IMR-90 (cell line): Measurements from ENCODE around the gene MRPS24. TPM values are rescaled to one million over a fixed set of nuclear protein-coding genes. Genes with fewer than 3 reads are reported as not detected.
"Not testable (repeated sequence)": the region's sequence is repeated elsewhere in the genome, so short reads cannot be mapped to it uniquely, and the experiment has no call there.

Experiments
- ATAC-seq: fragments of 200-7000 bp; cut with Tn5 transposase; 2 replicates; pipeline ENCODE4 v1.9.1; 2020; ENCODE audit warnings: low read depth, mild to moderate bottlenecking, moderate library complexity
- BruUV-seq: library from RNA; stranded (reverse); fragments of 400-500 nt; replicated peaks from 2 replicates; lab custom pipeline; 2021; lab: Mats Ljungman, UMichigan
- CTCF ChIA-PET: fragments of 300-600 bp; formaldehyde crosslinking; extraction: SDS; loops from one replicate; lab custom pipeline; 2021; ENCODE audit warnings: antibody characterized with exemption; lab: Yijun Ruan, JAX
- POLR2A ChIA-PET: fragments of 300-600 bp; sonication (Branson Sonifier 250); formaldehyde crosslinking; loops from one replicate; lab custom pipeline; 2022; ENCODE audit warnings: antibody characterized with exemption; ENCODE audit not compliant: unreplicated experiment; lab: Charles Lee
- DNase-seq: peaks from one replicate; pipeline ENCODE4 v3.0.0; 2013
- H2AFZ ChIP-seq: replicated peaks from 2 replicates; pipeline ENCODE3; 2013; ENCODE audit warnings: low read length, mild to moderate bottlenecking; ENCODE audit not compliant: poor library complexity
- H2AK5ac ChIP-seq: 2 replicates; pipeline ENCODE4 v1.6.1; 2013; ENCODE audit warnings: low read depth, low read length, inconsistent platforms
- H2AK9ac ChIP-seq: replicated peaks from 2 replicates; pipeline ENCODE3; 2013; ENCODE audit warnings: mild to moderate bottlenecking, low read depth, low read length, moderate library complexity; ENCODE audit not compliant: poor library complexity
- H2BK120ac ChIP-seq: 2 replicates; pipeline ENCODE4 v1.6.1; 2013; ENCODE audit warnings: low read depth, low read length, inconsistent platforms
- H2BK15ac ChIP-seq: 3 replicates; pipeline ENCODE4 v1.6.1; 2013; ENCODE audit warnings: low read depth, low read length, inconsistent platforms
- H2BK20ac ChIP-seq: 2 replicates; pipeline ENCODE4 v1.6.1; 2013; ENCODE audit warnings: low read depth, mild to moderate bottlenecking, inconsistent platforms, low read length, moderate library complexity
- H2BK5ac ChIP-seq: 2 replicates; pipeline ENCODE4 v1.6.1; 2013; ENCODE audit warnings: mild to moderate bottlenecking, low read depth, low read length, inconsistent platforms; ENCODE audit not compliant: poor library complexity, severe bottlenecking
- H3K14ac ChIP-seq: replicated peaks from 2 replicates; pipeline ENCODE4 v1.6.1; 2013; ENCODE audit warnings: low read depth, low read length, inconsistent platforms
- H3K18ac ChIP-seq: 2 replicates; pipeline ENCODE4 v1.6.1; 2013; ENCODE audit warnings: low read depth, low read length, control low read depth
- H3K23ac ChIP-seq: 2 replicates; pipeline ENCODE4 v1.6.1; 2013; ENCODE audit warnings: low read depth, low read length, inconsistent platforms
- H3K27ac ChIP-seq: 2 replicates; pipeline ENCODE4 v1.5.1; 2013; ENCODE audit warnings: mild to moderate bottlenecking, control low read depth, low read length; ENCODE audit not compliant: insufficient read depth
- H3K27me3 ChIP-seq: 2 replicates; pipeline ENCODE4 v1.6.1; 2013; ENCODE audit warnings: low read length; ENCODE audit not compliant: control insufficient read depth, insufficient read depth
- H3K36me3 ChIP-seq: 2 replicates; pipeline ENCODE4 v1.6.1; 2013; ENCODE audit warnings: low read length, mixed read lengths; ENCODE audit not compliant: control insufficient read depth, insufficient read depth
- H3K4ac ChIP-seq: 2 replicates; pipeline ENCODE4 v1.6.1; 2013; ENCODE audit warnings: low read depth, low read length, inconsistent platforms
- H3K4me1 ChIP-seq: 2 replicates; pipeline ENCODE4 v1.6.1; 2013; ENCODE audit warnings: low read length, mixed read lengths; ENCODE audit not compliant: control insufficient read depth, insufficient read depth
- H3K4me2 ChIP-seq: 2 replicates; pipeline ENCODE4 v1.6.1; 2013; ENCODE audit warnings: low read depth, mild to moderate bottlenecking, control low read depth, low read length, moderate library complexity
- H3K4me3 ChIP-seq: 2 replicates; pipeline ENCODE4 v1.5.1; 2013; ENCODE audit warnings: low read depth, mild to moderate bottlenecking, control low read depth, low read length, moderate library complexity; ENCODE audit not compliant: insufficient read depth
- H3K56ac ChIP-seq: 2 replicates; pipeline ENCODE4 v1.6.1; 2013; ENCODE audit warnings: low read length, inconsistent platforms; ENCODE audit not compliant: insufficient read depth; ENCODE audit errors: extremely low read depth
- H3K79me1 ChIP-seq, 2 experiments: 2 replicates each; pipeline ENCODE4 v1.6.1; 2013; ENCODE audit warnings: low read length in 2 of 2, inconsistent platforms in 1 of 2, low read depth in 1 of 2
- H3K9ac ChIP-seq: 2 replicates; pipeline ENCODE4 v1.6.1; 2013; ENCODE audit warnings: low read depth, low read length, control low read depth
- H3K9me1 ChIP-seq: 2 replicates; pipeline ENCODE4 v1.6.1; 2013; ENCODE audit warnings: low read length, inconsistent platforms; ENCODE audit not compliant: insufficient read depth
- H3K9me3 ChIP-seq: 2 replicates; pipeline ENCODE4 v1.6.1; 2013; ENCODE audit warnings: low read length; ENCODE audit not compliant: control insufficient read depth, insufficient read depth
- H4K20me1 ChIP-seq: 2 replicates; pipeline ENCODE4 v1.6.1; 2013; ENCODE audit warnings: low read length, inconsistent platforms; ENCODE audit not compliant: insufficient read depth
- H4K5ac ChIP-seq: 2 replicates; pipeline ENCODE4 v1.6.1; 2013; ENCODE audit warnings: mild to moderate bottlenecking, low read depth, low read length, control low read depth
- H4K8ac ChIP-seq, 2 experiments: 2 replicates each; pipeline ENCODE4 v1.6.1; 2013; ENCODE audit warnings: low read depth in 2 of 2, low read length in 2 of 2, control low read depth in 1 of 2, inconsistent platforms in 1 of 2
- H4K91ac ChIP-seq: 2 replicates; pipeline ENCODE4 v1.6.1; 2013; ENCODE audit warnings: low read depth, low read length, inconsistent platforms; ENCODE audit not compliant: insufficient read depth
- CEBPB ChIP-seq: IDR thresholded peaks from 2 replicates; pipeline ENCODE4 v1.6.1; 2012; ENCODE audit warnings: low read depth, low read length, improper control_type of control experiment
- CTCF ChIP-seq: conservative IDR thresholded peaks from 2 replicates; pipeline ENCODE4 v1.5.1; 2012; ENCODE audit warnings: mild to moderate bottlenecking, low read depth, low read length, improper control_type of control experiment
- FOS ChIP-seq: fragments of 150-350 bp; IDR thresholded peaks from 2 replicates; pipeline ENCODE4 v1.6.1; 2016; ENCODE audit warnings: low read depth, low read length
- NFE2L2 ChIP-seq: fragments of 150-350 bp; IDR thresholded peaks from 2 replicates; pipeline ENCODE4 v1.6.1; 2016; ENCODE audit warnings: low read depth, mild to moderate bottlenecking, low read length
- RFX5 ChIP-seq: IDR thresholded peaks from 2 replicates; pipeline ENCODE4 v1.8.0; 2012; ENCODE audit warnings: low read depth, mild to moderate bottlenecking, low read length, moderate library complexity
- USF2 ChIP-seq: fragments of 150-350 bp; IDR thresholded peaks from 2 replicates; pipeline ENCODE4 v1.6.1; 2017; ENCODE audit warnings: mild to moderate bottlenecking, antibody characterized with exemption, low read length, low read depth
- WGBS, 2 experiments: methylation state at CpG; one replicate each; pipeline versions ENCODE4 v1.1.5 to v1.1.7; 2013; ENCODE audit warnings: missing lambda C conversion rate in 2 of 2; ENCODE audit not compliant: insufficient read length in 1 of 2; ENCODE audit errors: extremely low coverage in 2 of 2; 5-methylcytosine and 5-hydroxymethylcytosine counted together
- dilution Hi-C: fragments of 300-500 bp; cut with HindIII; formaldehyde crosslinking; loops from one replicate; pipeline ENCODE4 v1.14.3; 2018; ENCODE audit warnings: low sequenced_read_pairs; ENCODE audit not compliant: unreplicated experiment
- in situ Hi-C: fragments of 300-500 bp; cut with MboI; formaldehyde crosslinking; loops from 3 replicates; pipeline ENCODE4 v1.14.3; 2019; ENCODE audit warnings: low sequenced_read_pairs, inconsistent platforms, mixed read lengths
- intact Hi-C: fragments of 100-400 bp; cut with micrococcal nuclease; formaldehyde crosslinking; loops from 2 replicates; pipeline ENCODE4 v1.10.0; 2022
- polyA plus RNA-seq, 3 experiments: library from polyadenylated mRNA; depleted of rRNA; stranded (reverse); fragments of >200 nt; gene quantifications; 2 replicates each; pipeline ENCODE4 v1.2.3, GENCODE V29; 2012; ENCODE audit warnings: low replicate concordance in 1 of 3
- total RNA-seq: library from RNA; depleted of rRNA; stranded (reverse); fragments of >200 nt; gene quantifications from 2 replicates; pipeline ENCODE4 v1.2.3, GENCODE V29; 2012

Gene MRPS24
- total and polyA plus RNA-seq, 2 of the 4 experiments (the other 2 are of a cell fraction), result 151 to 266 TPM

- Histone ChIP-seq H2BK20ac (no peak overlapping the region), H2AFZ (no peak overlapping the region), H2BK120ac (no peak overlapping the region), H2AK9ac (no peak overlapping the region), H3K9ac (no peak overlapping the region), H3K27ac (no peak overlapping the region), H4K8ac (no peak overlapping the region), H2BK5ac (no peak overlapping the region), H3K4ac (no peak overlapping the region), H3K79me1 (peaks cover 37 to 72% of the 10 kb centered on the region in 2 experiments; a peak in 3 of 4 replicates), H4K91ac (no peak overlapping the region), H4K20me1 (peaks cover 56% of the 10 kb centered on the region), H3K14ac (no peak overlapping the region), H2AK5ac (no peak overlapping the region), H3K9me1 (peaks cover 36% of the 10 kb centered on the region), H3K4me2 (no peak overlapping the region), H3K56ac (no peak overlapping the region), H3K4me3 (no peak overlapping the region), H4K5ac (no peak overlapping the region), H3K18ac (no peak overlapping the region), H2BK15ac (no peak overlapping the region), H3K9me3 (no peaks in the 10 kb centered on the region), H3K27me3 (no peaks in the 10 kb centered on the region), H3K23ac (no peak overlapping the region), H3K4me1 (peaks cover 7% of the 10 kb centered on the region), H3K36me3 (peaks cover 3% of the 10 kb centered on the region)
- DNase-seq (no peak), ATAC-seq (no peak)
- TF ChIP-seq RFX5 (no peak), NFE2L2 (no peak), CTCF (no peak), USF2 (no peak), FOS (no peak), CEBPB (no peak)
- CTCF ChIA-PET, result no interaction called here
- POLR2A ChIA-PET, result no interaction called here
- dilution Hi-C loops (no loop called here), in situ Hi-C loops (no loop called here), intact Hi-C loops (no loop called here)
- WGBS, 2 experiments, result no CpG with 5 or more reads among the region's 5 CpGs
- BruUV-seq, result no TSS peak
Observed at GRCh38 chr7:43902542-43903054, 33.3 kb upstream of the MRPS24 start.

- peaks cover 48% of the 10 kb centered on the region for H4K20me1 ChIP-seq
- H3K9me3 ChIP-seq, H3K9ac ChIP-seq, H4K8ac ChIP-seq, H3K18ac ChIP-seq, H4K91ac ChIP-seq, H4K5ac ChIP-seq, dilution Hi-C loops, DNase-seq, H2BK20ac ChIP-seq, CTCF ChIA-PET, H2AK5ac ChIP-seq, H3K23ac ChIP-seq, H3K36me3 ChIP-seq, ATAC-seq, H3K14ac ChIP-seq, H2AK9ac ChIP-seq, H2BK5ac ChIP-seq, intact Hi-C loops, H3K27ac ChIP-seq, BruUV-seq, H3K4ac ChIP-seq, H3K56ac ChIP-seq, H2BK120ac ChIP-seq, H3K27me3 ChIP-seq, H2AFZ ChIP-seq, H2BK15ac ChIP-seq, POLR2A ChIA-PET, in situ Hi-C loops, H3K4me2 ChIP-seq, H3K4me1 ChIP-seq, H3K4me3 ChIP-seq: not testable (repeated sequence)
- H3K9me1 ChIP-seq, result peaks cover 21% of the 10 kb centered on the region
- WGBS, 2 experiments, result 90% methylated on average over 1 of the region's 2 CpGs; no CpG with 5 or more reads in 1 of the 2 experiments
- H3K79me1 ChIP-seq, result peaks cover 32 to 72% of the 10 kb centered on the region in 2 experiments
Observed at GRCh38 chr7:43898571-43898970, 29.3 kb upstream of the MRPS24 start.
